ENCODE results near the gene DERA. TPM values are rescaled to one million over a fixed set of nuclear protein-coding genes. Genes with fewer than 3 reads are reported as not detected.

Gene DERA
- total RNA-seq, 1 donor from 2014 or later = 20.2 TPM

GRCh38 chr12:16027002-16027401, 115.9 kb downstream of the DERA start:
- H3K4me3 ChIP-seq = no peak overlapping the region
- H3K36me3 ChIP-seq = peaks cover 5% of the 10 kb centered on the region
- no peaks in the 10 kb centered on the region for H3K4me1 ChIP-seq
- no peaks in the 10 kb centered on the region for H3K9me3 ChIP-seq (replicated peaks)
- H3K27ac ChIP-seq (replicated peaks) = no peak overlapping the region
- H3K27me3 ChIP-seq (ENCODE audit: low read depth) = no peaks in the 10 kb centered on the region
- TF ChIP-seq CTCF (IDR thresholded peaks at IDR 0.05; ENCODE audit: borderline replicate concordance) = no peak
- no peak for DNase-seq
- intact Hi-C loops (cut with micrococcal nuclease) = no loop called here

- no peak for DNase-seq
- Histone ChIP-seq H3K27ac (replicated peaks) (no peak overlapping the region), H3K27me3 (ENCODE audit: low read depth) (no peaks in the 10 kb centered on the region), H3K4me1 (no peaks in the 10 kb centered on the region), H3K36me3 (peaks cover 22% of the 10 kb centered on the region), H3K4me3 (no peak overlapping the region), H3K9me3 (replicated peaks) (no peaks in the 10 kb centered on the region)
- TF ChIP-seq CTCF (IDR thresholded peaks at IDR 0.05; ENCODE audit: borderline replicate concordance) = no peak
- intact Hi-C loops (cut with micrococcal nuclease) = no loop called here
Measured at GRCh38 chr12:16030744-16031143, 119.6 kb downstream of the DERA start.

GRCh38 chr12:16034136-16034817, 123.1 kb downstream of the DERA start:
- H3K36me3 ChIP-seq = peaks cover 45% of the 10 kb centered on the region
- TF ChIP-seq CTCF (IDR thresholded peaks at IDR 0.05; ENCODE audit: borderline replicate concordance) = no peak

GRCh38 chr12:16036073-16036472, 124.9 kb downstream of the DERA start:
- no peak for DNase-seq
- no peak overlapping the region for H3K4me3 ChIP-seq
- no peak for TF ChIP-seq CTCF (IDR thresholded peaks at IDR 0.05; ENCODE audit: borderline replicate concordance)
- H3K9me3 ChIP-seq (replicated peaks) = no peaks in the 10 kb centered on the region
- no peak overlapping the region for H3K27ac ChIP-seq (replicated peaks)
- peaks cover 45% of the 10 kb centered on the region for H3K36me3 ChIP-seq
- H3K4me1 ChIP-seq = no peaks in the 10 kb centered on the region
- no peaks in the 10 kb centered on the region for H3K27me3 ChIP-seq (ENCODE audit: low read depth)
- intact Hi-C loops (cut with micrococcal nuclease) = no loop called here

More at GRCh38 chr12:16034136-16034817, 123.1 kb downstream of the DERA start:
- no peaks in the 10 kb centered on the region for H3K4me1 ChIP-seq
- no peak for DNase-seq
- no peak overlapping the region for H3K27ac ChIP-seq (replicated peaks)
- H3K27me3 ChIP-seq (ENCODE audit: low read depth) = no peaks in the 10 kb centered on the region
- intact Hi-C loops (cut with micrococcal nuclease) = no loop called here
- H3K9me3 ChIP-seq (replicated peaks) = no peaks in the 10 kb centered on the region
- H3K4me3 ChIP-seq = no peak overlapping the region

- Histone ChIP-seq H3K27ac (replicated peaks) (no peak overlapping the region), H3K9me3 (replicated peaks) (peaks cover 14% of the 10 kb centered on the region), H3K4me3 (no peak overlapping the region), H3K27me3 (ENCODE audit: low read depth) (no peaks in the 10 kb centered on the region), H3K36me3 (peaks cover 53% of the 10 kb centered on the region), H3K4me1 (no peaks in the 10 kb centered on the region)
- TF ChIP-seq CTCF (IDR thresholded peaks at IDR 0.05; ENCODE audit: borderline replicate concordance) = no peak
- intact Hi-C loops (cut with micrococcal nuclease) = no loop called here
- no peak for DNase-seq
Measured at GRCh38 chr12:16037533-16037932, 126.4 kb downstream of the DERA start.
